GM19328 (cell line): ENCODE results near the gene APOA1.

ENCODE experiments used
- ATAC-seq: cut with Tn5 transposase; IDR thresholded peaks from one replicate; pipeline ENCODE4 v1.9.1; 2021; ENCODE audit warnings: mild to moderate bottlenecking, moderate library complexity; ENCODE audit not compliant: unreplicated experiment

APOA1 gene

DNA sequence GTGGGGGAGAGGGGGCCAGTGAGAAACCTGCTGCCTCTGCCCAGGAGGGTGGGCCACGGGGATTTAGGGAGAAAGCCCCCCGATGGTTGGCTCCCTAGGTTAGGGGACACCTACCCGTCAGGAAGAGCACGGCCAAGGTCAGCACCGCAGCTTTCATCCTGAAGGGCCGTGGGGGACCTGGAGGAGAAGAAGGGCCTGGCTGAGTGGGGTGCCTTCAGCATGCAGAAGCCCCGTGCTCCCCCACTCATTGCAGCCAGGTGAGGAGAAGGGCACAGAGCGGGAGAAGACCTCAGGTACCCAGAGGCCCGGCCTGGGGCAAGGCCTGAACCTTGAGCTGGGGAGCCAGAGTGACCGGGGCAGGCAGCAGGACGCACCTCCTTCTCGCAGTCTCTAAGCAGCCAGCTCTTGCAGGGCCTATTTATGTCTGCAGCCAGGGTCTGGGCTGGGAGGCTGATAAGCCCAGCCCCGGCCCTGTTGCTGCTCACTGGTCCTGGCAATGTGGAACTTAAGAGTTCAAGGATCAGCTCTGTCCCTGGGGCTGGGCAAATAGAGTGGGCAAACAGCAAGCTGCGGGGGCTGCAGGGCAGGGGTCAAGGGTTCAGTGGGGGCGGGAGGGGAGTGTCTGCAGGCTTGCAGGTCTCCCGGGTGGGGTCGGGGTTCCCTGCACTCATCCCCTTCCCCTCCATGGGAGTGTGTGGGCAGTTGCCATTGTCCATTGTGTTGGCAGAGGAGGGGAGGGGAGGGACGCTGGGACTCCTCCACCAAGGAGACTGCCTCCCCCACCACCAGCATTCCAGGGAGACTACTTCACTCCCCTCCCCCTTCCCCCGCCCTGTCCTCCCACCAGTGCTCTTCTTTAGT, at the start of gene APOA1:
Gene APOA1, minus strand, starts transcription at position 392 of the 861 bp plus-strand sequence. Its CDS starts 235 bp downstream, at position 157.
- ATAC-seq: no peak

GRCh38 chr11:116885951-116886655, 48.7 kb upstream of the APOA1 start:
- no peak for ATAC-seq

- ATAC-seq: no peak
Measured at GRCh38 chr11:116882386-116882785, 45.0 kb upstream of the APOA1 start.

DNA sequence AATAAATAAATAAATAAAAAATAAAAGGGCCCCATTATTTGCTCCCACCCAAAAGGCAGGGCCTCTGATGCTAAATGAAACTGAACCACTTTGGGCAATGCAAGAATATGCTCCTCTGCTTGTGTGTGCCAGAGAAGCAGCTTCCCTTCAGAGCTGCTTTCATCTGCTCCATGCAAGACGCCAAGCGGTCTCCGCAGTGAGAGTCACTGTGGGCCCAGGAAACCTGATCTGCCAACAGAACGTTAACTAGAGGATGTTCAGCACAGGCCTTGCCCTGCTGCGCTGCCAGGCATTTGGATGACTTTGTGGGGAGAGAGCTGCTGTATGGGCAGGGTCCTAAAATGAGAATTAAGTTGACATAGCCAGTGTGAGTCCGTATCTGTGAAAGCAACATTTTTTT, 43.7 kb upstream of the APOA1 start:
- no peak for ATAC-seq

GRCh38 chr11:116879800-116880625, 42.6 kb upstream of the APOA1 start:
- no peak for ATAC-seq

- no peak for ATAC-seq
Measured at GRCh38 chr11:116876656-116877055, 39.2 kb upstream of the APOA1 start.

DNA sequence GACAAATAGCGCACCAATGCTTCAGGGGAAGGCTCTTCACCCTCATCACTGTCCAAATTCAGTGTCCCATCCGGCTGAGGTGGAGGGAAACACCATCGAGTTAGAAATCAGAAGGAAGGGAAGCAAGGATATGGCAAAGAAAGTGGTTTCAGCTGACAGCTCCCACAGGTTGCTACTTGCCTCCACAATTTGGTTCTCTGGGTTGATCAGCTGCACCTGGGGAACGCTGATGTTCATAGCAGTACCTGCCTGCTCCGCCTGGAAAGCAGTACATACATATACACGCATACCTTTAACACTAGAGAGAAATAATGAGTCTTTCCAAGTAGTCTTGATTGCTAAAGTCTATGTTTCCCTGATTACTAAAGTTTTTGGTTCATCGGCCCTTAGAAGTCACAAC, 37.8 kb upstream of the APOA1 start:
- ATAC-seq: no peak

DNA sequence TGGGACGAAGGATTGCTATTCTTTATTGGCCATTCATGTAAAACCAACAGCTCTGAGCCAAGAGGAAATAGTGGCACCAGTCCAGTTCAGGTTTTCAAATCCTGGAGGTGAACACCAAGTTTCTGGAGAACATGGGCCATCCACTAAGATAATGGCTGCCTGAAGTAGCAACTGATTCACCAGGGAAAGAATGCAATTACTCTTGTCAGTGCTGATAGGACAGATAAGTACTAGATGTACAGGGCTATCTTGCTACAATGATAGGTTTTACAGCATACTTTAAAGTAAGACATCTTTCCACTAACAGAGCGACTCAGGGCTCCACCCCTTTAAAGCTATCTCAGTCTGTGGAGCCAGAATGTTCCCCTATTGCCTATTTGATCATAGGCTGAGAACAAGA, 36.8 kb upstream of the APOA1 start:
- ATAC-seq: no peak

DNA sequence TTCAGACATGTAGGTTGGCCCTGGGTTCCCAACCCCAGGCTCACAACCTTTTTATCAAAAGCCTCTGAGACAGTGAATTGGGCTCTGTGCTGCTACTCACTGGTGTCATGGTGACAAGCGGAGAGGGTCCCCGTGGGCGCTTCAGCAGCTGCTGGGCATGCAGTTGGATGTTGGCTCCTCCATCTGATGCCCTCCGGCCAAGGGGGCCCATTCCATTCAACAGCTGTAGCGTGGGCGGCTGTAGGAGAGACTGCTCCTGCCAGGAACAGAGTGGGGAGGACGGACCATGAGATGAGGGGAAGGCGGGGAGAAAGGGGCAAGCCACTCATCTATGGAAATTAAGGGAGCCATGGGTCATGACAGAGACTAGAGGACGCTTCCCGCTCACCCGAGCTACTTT, 36.0 kb upstream of the APOA1 start:
- no peak for ATAC-seq

DNA sequence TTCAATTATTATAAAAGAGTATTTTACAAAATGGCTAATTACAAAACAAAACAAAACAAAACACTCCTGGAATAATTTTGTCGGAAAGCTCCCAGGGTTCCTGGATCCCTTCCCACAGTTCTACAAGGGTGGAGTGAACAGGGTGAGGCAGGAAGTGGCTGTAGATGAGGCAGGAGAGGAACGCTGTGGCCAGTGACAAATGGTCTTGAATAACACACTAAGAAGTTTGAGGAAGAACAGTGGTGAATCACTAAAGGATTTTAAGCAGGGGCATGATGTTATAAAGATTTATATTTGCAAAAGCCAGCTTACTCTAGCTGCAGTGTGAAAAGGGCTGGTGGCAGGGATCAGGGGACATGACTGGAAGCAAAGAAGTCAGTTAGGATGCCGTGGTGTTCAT, 33.8 kb upstream of the APOA1 start:
- no peak for ATAC-seq

- no peak for ATAC-seq
Measured at GRCh38 chr11:116870054-116870453, 32.6 kb upstream of the APOA1 start.

GRCh38 chr11:116869610-116870009, 32.2 kb upstream of the APOA1 start:
- ATAC-seq: no peak

- no peak for ATAC-seq
Measured at GRCh38 chr11:116868066-116868465, 30.6 kb upstream of the APOA1 start.

- no peak for ATAC-seq
Measured at GRCh38 chr11:116867619-116868018, 30.2 kb upstream of the APOA1 start.

GRCh38 chr11:116866804-116867455, 29.5 kb upstream of the APOA1 start:
- no peak for ATAC-seq

GRCh38 chr11:116865696-116866095, 28.3 kb upstream of the APOA1 start:
- ATAC-seq: no peak

- ATAC-seq: no peak
Measured at GRCh38 chr11:116864531-116864930, 27.1 kb upstream of the APOA1 start.

DNA sequence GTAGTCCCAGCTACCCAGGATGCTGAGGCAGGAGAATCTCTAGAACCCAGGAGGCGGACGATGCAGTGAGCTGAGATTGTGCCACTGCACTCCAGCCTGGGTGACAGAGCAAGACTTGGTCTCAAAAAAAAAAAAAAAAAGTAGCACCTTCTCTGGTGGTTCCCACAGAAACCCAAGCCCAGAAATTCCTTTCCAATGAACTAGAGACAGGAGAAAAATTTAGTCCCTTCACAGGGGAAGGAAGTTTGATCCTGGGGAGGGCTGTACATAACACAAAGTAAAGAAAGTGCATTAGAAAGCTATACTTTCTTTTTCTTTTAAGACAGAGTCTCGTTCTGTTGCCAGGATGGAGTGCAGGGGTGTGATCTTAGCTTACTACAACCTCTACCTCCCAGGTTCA, 25.5 kb upstream of the APOA1 start:
- ATAC-seq: no peak

- ATAC-seq: no peak
Measured at GRCh38 chr11:116862185-116862584, 24.8 kb upstream of the APOA1 start.

GRCh38 chr11:116861539-116861938, 24.1 kb upstream of the APOA1 start:
- no peak for ATAC-seq

- no peak for ATAC-seq
Measured at GRCh38 chr11:116860303-116860702, 22.9 kb upstream of the APOA1 start.
